K562 (cell line): ENCODE measurements around the gene NR2E1. TPM values are rescaled to one million over a fixed set of nuclear protein-coding genes. Genes with fewer than 3 reads are reported as not detected.

Source experiments
- ATAC-seq: fragments of 200-7000 bp; cut with Tn5 transposase; 3 replicates; pipeline ENCODE4 v1.9.1; 2020; ENCODE audit warnings: moderate library complexity
- BruUV-seq: library from RNA; stranded (reverse); fragments of 400-500 nt; replicated peaks from 2 replicates; lab custom pipeline; 2021; lab: Mats Ljungman, UMichigan
- CTCF ChIA-PET: fragments of 300-600 bp; formaldehyde crosslinking; extraction: SDS; loops from one replicate; lab custom pipeline; 2021; ENCODE audit warnings: low intra/inter-chr PET ratio; lab: Yijun Ruan, JAX
- POLR2A ChIA-PET: fragments of 300-600, 350-650 bp; sonication (Branson Sonifier 250); formaldehyde crosslinking; extraction: SDS; loops from one replicate; lab custom pipeline; 2021; ENCODE audit warnings: antibody characterized with exemption, inconsistent platforms; lab: Yijun Ruan, JAX
- DNase-seq, 4 experiments: peaks; one replicate each; pipeline versions ENCODE4 v3.0.0 to v3.0.0-alpha.2; 2011 to 2018; ENCODE audit warnings: low spot score in 3 of 4, mixed read lengths in 3 of 4; ENCODE audit errors: extremely low read depth in 1 of 4
- FAIRE-seq: peaks from 2 replicates; lab custom pipeline; 2011; peaks lifted over from hg19 to GRCh38; lab: Jason Lieb, UNC
- H2AFZ ChIP-seq: 2 replicates; pipeline ENCODE4 v1.6.0; 2011; ENCODE audit warnings: low read depth, low read length, control low read depth, inconsistent platforms
- H3K27ac ChIP-seq: fragments of 200-600 bp; 3 replicates; pipeline ENCODE4 v1.8.0; 2011; ENCODE audit warnings: low read depth, mild to moderate bottlenecking, control low read depth, inconsistent platforms, low read length, moderate library complexity, mixed read lengths; ENCODE audit errors: extremely low read depth
- H3K27me3 ChIP-seq, 2 experiments: fragments of 300-600 bp in 1 of 2; 2 replicates in 1 of 2; 3 replicates in 1 of 2; pipeline versions ENCODE4 v1.6.0 to v1.8.0; 2011; ENCODE audit warnings: inconsistent platforms in 2 of 2, low read length in 2 of 2, mild to moderate bottlenecking in 1 of 2, mixed read lengths in 1 of 2, moderate library complexity in 1 of 2; ENCODE audit not compliant: control insufficient read depth in 2 of 2, insufficient read depth in 2 of 2
- H3K36me3 ChIP-seq: fragments of 300-600 bp; 3 replicates; pipeline ENCODE4 v1.8.0; 2011; ENCODE audit warnings: mild to moderate bottlenecking, low read length, inconsistent platforms; ENCODE audit not compliant: control insufficient read depth, insufficient read depth
- H3K4me1 ChIP-seq, 2 experiments: fragments of 200-600 bp in 1 of 2; replicated peaks in 1 of 2; 2 replicates in 1 of 2; 3 replicates in 1 of 2; pipeline versions ENCODE4 v1.5.1 to v1.8.0; 2011; ENCODE audit warnings: inconsistent platforms in 2 of 2, low read length in 2 of 2, mild to moderate bottlenecking in 1 of 2, mixed read lengths in 1 of 2, moderate library complexity in 1 of 2; ENCODE audit not compliant: control insufficient read depth in 2 of 2, insufficient read depth in 2 of 2
- H3K4me2 ChIP-seq: 2 replicates; pipeline ENCODE4 v1.6.1; 2011; ENCODE audit warnings: low read length, control low read depth, inconsistent platforms, mixed read lengths; ENCODE audit not compliant: insufficient read depth
- H3K4me3 ChIP-seq: fragments of 200-600 bp; sonication (generic), shearing (Covaris generic); 2 replicates; pipeline ENCODE4 v1.5.1; 2016; ENCODE audit warnings: control low read depth, inconsistent platforms
- H3K79me2 ChIP-seq: fragments of 200-600 bp; 3 replicates; pipeline ENCODE4 v1.8.0; 2011; ENCODE audit warnings: low read length, inconsistent platforms; ENCODE audit not compliant: control insufficient read depth, insufficient read depth
- H3K9ac ChIP-seq, 2 experiments: 2 replicates each; pipeline versions ENCODE4 v1.6.0 to v1.6.1; 2011; ENCODE audit warnings: low read depth in 2 of 2, low read length in 2 of 2, control low read depth in 1 of 2, inconsistent platforms in 1 of 2, mild to moderate bottlenecking in 1 of 2, mixed read lengths in 1 of 2; ENCODE audit not compliant: insufficient read depth in 1 of 2
- H3K9me1 ChIP-seq: one replicate; pipeline ENCODE4 v1.6.0; 2011; ENCODE audit warnings: inconsistent platforms, mild to moderate bottlenecking, low read length, moderate library complexity; ENCODE audit not compliant: control insufficient read depth, insufficient read depth
- H3K9me3 ChIP-seq: replicated peaks from 2 replicates; pipeline ENCODE4 v1.5.1; 2011; ENCODE audit warnings: low read depth, low read length, inconsistent platforms; ENCODE audit not compliant: control insufficient read depth, insufficient read depth
- H4K20me1 ChIP-seq: replicated peaks from 2 replicates; pipeline ENCODE4 v1.6.1; 2011; ENCODE audit warnings: low read length, inconsistent platforms, mixed read lengths; ENCODE audit not compliant: control insufficient read depth, insufficient read depth
- CHD1 ChIP-seq: fragments of 200-600 bp; sonication (generic); IDR thresholded peaks from one replicate; pipeline ENCODE4 v1.6.1; 2012; ENCODE audit warnings: mild to moderate bottlenecking, moderate library complexity, low read length, inconsistent platforms
- DACH1 ChIP-seq: fragments of 450-650 bp; IDR thresholded peaks from 2 replicates; pipeline ENCODE4 v1.6.1; 2018; ENCODE audit not compliant: partially characterized antibody
- FOS ChIP-seq: IDR thresholded peaks from 3 replicates; pipeline ENCODE4 v1.6.1; 2011; ENCODE audit not compliant: insufficient read length; ENCODE audit errors: extremely low read depth
- HDAC6 ChIP-seq: IDR thresholded peaks from 2 replicates; pipeline ENCODE4 v1.6.1; 2012; ENCODE audit warnings: low read depth, mild to moderate bottlenecking, control low read depth, inconsistent platforms, low read length, moderate library complexity
- KDM1A ChIP-seq, 2 experiments: fragments of 450-650 bp; IDR thresholded peaks; 2 replicates each; pipeline ENCODE4 v1.6.1; 2016; ENCODE audit warnings: mild to moderate bottlenecking in 2 of 2
- MED1 ChIP-seq: sonication (generic); formaldehyde crosslinking; IDR thresholded peaks from 2 replicates; pipeline ENCODE4 v1.8.1; 2023; ENCODE audit warnings: missing genetic modification reagents, borderline replicate concordance
- NFRKB ChIP-seq: fragments of 450-650 bp; IDR thresholded peaks from 2 replicates; pipeline ENCODE4 v1.6.1; 2016; ENCODE audit warnings: low read depth
- PHB ChIP-seq: fragments of 250-450 bp; sonication (Bioruptor Pico); IDR thresholded peaks from 2 replicates; pipeline ENCODE4 v1.5.0; 2021
- SNIP1 ChIP-seq: fragments of 450-650 bp; IDR thresholded peaks from 2 replicates; pipeline ENCODE4 v1.7.1; 2017; ENCODE audit warnings: low read depth, mild to moderate bottlenecking
- SRSF1 ChIP-seq: fragments of 200-400 bp; formaldehyde crosslinking; IDR thresholded peaks from 2 replicates; pipeline ENCODE4 v1.6.1; 2017; ENCODE audit warnings: mild to moderate bottlenecking, low read depth, low read length, moderate library complexity
- ZEB2 ChIP-seq: fragments of 450-650 bp; IDR thresholded peaks from 2 replicates; pipeline ENCODE4 v1.6.1; 2016
- ZNF324 ChIP-seq: fragments of 250-450 bp; sonication (Bioruptor Pico); IDR thresholded peaks from 2 replicates; pipeline ENCODE4 v1.4.0; 2020; ENCODE audit warnings: mild to moderate bottlenecking
- ZNF695 ChIP-seq: fragments of 450-650 bp; formaldehyde crosslinking; IDR thresholded peaks from 2 replicates; pipeline ENCODE4 v1.4.0; 2020; ENCODE audit warnings: mild to moderate bottlenecking, moderate library complexity
- ZNF764 ChIP-seq: fragments of 250-450 bp; sonication (Bioruptor Pico); IDR thresholded peaks from 2 replicates; pipeline ENCODE4 v1.4.0; 2020; ENCODE audit warnings: low read depth, mild to moderate bottlenecking, moderate library complexity
- WGBS: fragments of 100-300 bp; shearing (Covaris generic); methylation state at CpG from one replicate; pipeline ENCODE4 v1.1.6; 2016; ENCODE audit warnings: low coverage, mixed read lengths; ENCODE audit not compliant: insufficient coverage; ENCODE audit errors: missing lambda C conversion rate; 5-methylcytosine and 5-hydroxymethylcytosine counted together
- in situ Hi-C: fragments of 300-500 bp; cut with MboI; formaldehyde crosslinking; loops from 4 replicates; pipeline ENCODE4 v1.15.0; 2018; ENCODE audit warnings: inconsistent platforms, mixed read lengths
- intact Hi-C: fragments of 100-400 bp; cut with micrococcal nuclease; formaldehyde crosslinking; loops from 2 replicates; pipeline ENCODE4 v1.14.2; 2022
- polyA plus RNA-seq, 8 experiments: library from polyadenylated mRNA; depleted of rRNA in 4 of 8; stranded (reverse) in 5 of 8; unstranded in 3 of 8; fragments of >200 nt; fragmentation: Nextera tagmentation in 2 of 8; fragmentation: Illumina TruSeq in 1 of 8; extraction: Ambion mirVana in 2 of 8; extraction: Trizol in 1 of 8; gene quantifications; 2 replicates each; pipeline versions ENCODE4 v1.2.1 to v1.2.3, GENCODE V29; 2011 to 2014; ENCODE audit warnings: inconsistent platforms in 1 of 8, missing spikeins in 1 of 8
- total RNA-seq, 7 experiments: library from RNA; depleted of rRNA in 6 of 7; stranded (reverse); fragments of >200 nt in 6 of 7; fragmentation: Illumina TruSeq in 2 of 7; extraction: Trizol in 2 of 7; gene quantifications; 2 replicates each; pipeline versions ENCODE4 v1.2.1 to v1.2.3, GENCODE V29; 2011 to 2021; ENCODE audit warnings: low replicate concordance in 1 of 7
- TF ChIP-seq, protein P1 (sequence below): fragments of 450-650 bp; formaldehyde crosslinking; IDR thresholded peaks from 2 replicates; pipeline ENCODE4 v1.4.0; 2020; ENCODE audit warnings: mild to moderate bottlenecking, moderate library complexity
- TF ChIP-seq, protein P2 (sequence below): sonication (generic); formaldehyde crosslinking; IDR thresholded peaks from 2 replicates; pipeline ENCODE4 v1.8.0; 2022; ENCODE audit warnings: mild to moderate bottlenecking, low read depth, missing genetic modification reagents

NR2E1 gene
- total and polyA plus RNA-seq, 9 of the 15 experiments (the other 6 are each of a cell fraction or from before 2014, with no cell fraction given) = not detected

DNA sequence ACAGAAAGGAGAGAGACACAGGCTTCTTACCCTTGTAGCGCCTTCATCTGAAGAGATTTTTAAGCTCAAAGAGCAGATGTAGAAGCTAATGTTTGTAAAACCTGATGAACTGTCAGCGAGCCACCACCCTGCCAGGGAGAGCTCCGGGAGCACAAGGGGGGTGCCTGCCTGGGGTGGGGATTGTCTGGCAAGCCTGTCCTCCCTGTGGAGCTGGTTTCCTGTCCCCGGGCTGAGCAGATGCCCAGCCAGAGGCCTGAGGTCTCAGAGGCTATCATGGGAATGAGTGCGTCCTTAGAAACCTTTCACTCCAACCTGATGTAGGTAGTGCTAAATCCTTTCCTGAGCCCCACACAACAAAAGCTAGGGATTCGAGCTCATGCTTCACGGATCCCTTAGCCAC is 41.9 kb upstream of the NR2E1 start:
- Histone ChIP-seq H3K79me2 (no peaks in the 10 kb centered on the region), H3K27me3 (peaks cover 20 to 45% of the 10 kb centered on the region in 2 experiments; a peak in 4 of 5 replicates), H3K4me3 (no peak overlapping the region), H3K9me1 (no peaks in the 10 kb centered on the region), H2AFZ (no peak overlapping the region), H3K27ac (no peak overlapping the region), H3K9me3 (no peaks in the 10 kb centered on the region), H3K9ac (no peak overlapping the region), H3K4me1 (peaks cover 0 to 4% of the 10 kb centered on the region in 2 experiments; a peak in 1 of 5 replicates), H3K36me3 (no peaks in the 10 kb centered on the region), H4K20me1 (no peaks in the 10 kb centered on the region), H3K4me2 (no peak overlapping the region)
- intact Hi-C loops = no loop called here
- ATAC-seq = no peak
- 0% methylated on average over 7 of the region's 7 CpGs for WGBS
- ChIA-PET POLR2A (no interaction called here), CTCF (no interaction called here)
- BruUV-seq = no TSS peak
- no peak for DNase-seq
- in situ Hi-C loops = no loop called here
- FAIRE-seq = no peak
- TF ChIP-seq, protein P1, sequence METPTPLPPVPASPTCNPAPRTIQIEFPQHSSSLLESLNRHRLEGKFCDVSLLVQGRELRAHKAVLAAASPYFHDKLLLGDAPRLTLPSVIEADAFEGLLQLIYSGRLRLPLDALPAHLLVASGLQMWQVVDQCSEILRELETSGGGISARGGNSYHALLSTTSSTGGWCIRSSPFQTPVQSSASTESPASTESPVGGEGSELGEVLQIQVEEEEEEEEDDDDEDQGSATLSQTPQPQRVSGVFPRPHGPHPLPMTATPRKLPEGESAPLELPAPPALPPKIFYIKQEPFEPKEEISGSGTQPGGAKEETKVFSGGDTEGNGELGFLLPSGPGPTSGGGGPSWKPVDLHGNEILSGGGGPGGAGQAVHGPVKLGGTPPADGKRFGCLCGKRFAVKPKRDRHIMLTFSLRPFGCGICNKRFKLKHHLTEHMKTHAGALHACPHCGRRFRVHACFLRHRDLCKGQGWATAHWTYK (CRISPR knock-in tag) = no peak
- no peak for TF ChIP-seq HDAC6
- no peak for TF ChIP-seq SNIP1
- TF ChIP-seq, protein P2, sequence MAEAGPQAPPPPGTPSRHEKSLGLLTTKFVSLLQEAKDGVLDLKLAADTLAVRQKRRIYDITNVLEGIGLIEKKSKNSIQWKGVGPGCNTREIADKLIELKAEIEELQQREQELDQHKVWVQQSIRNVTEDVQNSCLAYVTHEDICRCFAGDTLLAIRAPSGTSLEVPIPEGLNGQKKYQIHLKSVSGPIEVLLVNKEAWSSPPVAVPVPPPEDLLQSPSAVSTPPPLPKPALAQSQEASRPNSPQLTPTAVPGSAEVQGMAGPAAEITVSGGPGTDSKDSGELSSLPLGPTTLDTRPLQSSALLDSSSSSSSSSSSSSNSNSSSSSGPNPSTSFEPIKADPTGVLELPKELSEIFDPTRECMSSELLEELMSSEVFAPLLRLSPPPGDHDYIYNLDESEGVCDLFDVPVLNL (CRISPR knock-in tag) = no peak
- TF ChIP-seq FOS = no peak
- TF ChIP-seq SRSF1 = no peak
- TF ChIP-seq ZEB2 = no peak
- no peak for TF ChIP-seq NFRKB
- no peak for TF ChIP-seq MED1 (CRISPR knock-in tag)
- TF ChIP-seq ZNF764 (CRISPR knock-in tag) = no peak
- TF ChIP-seq ZNF324 (CRISPR knock-in tag) = no peak
- no peak for TF ChIP-seq ZNF695 (CRISPR knock-in tag)
- TF ChIP-seq PHB (CRISPR knock-in tag) = no peak
- TF ChIP-seq KDM1A (IDR thresholded peaks at IDR 0.05) = no peak
- TF ChIP-seq CHD1 = no peak
- TF ChIP-seq DACH1 = no peak
